WTC11 (cell line): ENCODE data around the gene ADARB2. TPM values are rescaled to one million over a fixed set of nuclear protein-coding genes. Genes with fewer than 3 reads are reported as not detected.

Experiments
- ATAC-seq: fragments of 200-7000 bp; cut with Tn5 transposase; 2 replicates; pipeline ENCODE4 v1.10.0; 2021; ENCODE audit warnings: mild to moderate bottlenecking, moderate library complexity
- CTCF ChIA-PET: fragments of 300-600 bp; sonication (Branson Sonifier 250); formaldehyde crosslinking; loops from one replicate; lab custom pipeline; 2021; ENCODE audit warnings: antibody characterized with exemption; lab: Charles Lee
- POLR2A ChIA-PET: fragments of 350-600 bp; sonication (Branson Sonifier 250); formaldehyde crosslinking; loops from one replicate; lab custom pipeline; 2021; ENCODE audit warnings: antibody characterized with exemption; lab: Charles Lee
- DNase-seq: peaks from one replicate; pipeline ENCODE4 v3.0.0; 2021; ENCODE audit warnings: low spot score
- H3K27ac Mint-ChIP-seq: 2 replicates; pipeline ENCODE4 v1.8.0; 2021; ENCODE audit warnings: mixed read lengths
- H3K27me3 Mint-ChIP-seq: 2 replicates; pipeline ENCODE4 v1.8.0; 2021; ENCODE audit warnings: low read depth, mild to moderate bottlenecking, moderate library complexity, mixed read lengths
- H3K36me3 Mint-ChIP-seq: 2 replicates; pipeline ENCODE4 v1.8.0; 2021; ENCODE audit warnings: mixed read lengths
- H3K4me1 Mint-ChIP-seq: 2 replicates; pipeline ENCODE4 v1.8.0; 2022; ENCODE audit warnings: mixed read lengths
- H3K4me3 Mint-ChIP-seq: 2 replicates; pipeline ENCODE4 v1.8.0; 2021; ENCODE audit warnings: mild to moderate bottlenecking, moderate library complexity, mixed read lengths
- H3K9me3 Mint-ChIP-seq: 2 replicates; pipeline ENCODE4 v1.8.0; 2021; ENCODE audit warnings: mixed read lengths
- ATF2 ChIP-seq: sonication (generic); formaldehyde crosslinking; IDR thresholded peaks from 2 replicates; pipeline ENCODE4 v1.8.1; 2022; ENCODE audit warnings: low read depth, missing genetic modification reagents, borderline replicate concordance
- CDX4 ChIP-seq: fragments of 250-450 bp; sonication (Bioruptor Pico); IDR thresholded peaks from 2 replicates; pipeline ENCODE4 v1.9.0; 2021; ENCODE audit warnings: moderate library complexity, mild to moderate bottlenecking, inconsistent platforms, borderline replicate concordance
- CTCF ChIP-seq: fragments of 200-600 bp; IDR thresholded peaks from 2 replicates; pipeline ENCODE4 v1.8.0; 2022; ENCODE audit warnings: antibody characterized with exemption
- ELF4 ChIP-seq: sonication (generic); formaldehyde crosslinking; IDR thresholded peaks from 2 replicates; pipeline ENCODE4 v1.8.1; 2022; ENCODE audit warnings: low read depth, mild to moderate bottlenecking, moderate library complexity, missing genetic modification reagents
- ETV6 ChIP-seq: sonication (generic); formaldehyde crosslinking; IDR thresholded peaks from 2 replicates; pipeline ENCODE4 v1.8.1; 2022; ENCODE audit warnings: mild to moderate bottlenecking, missing genetic modification reagents
- FOXP1 ChIP-seq: sonication (generic); formaldehyde crosslinking; IDR thresholded peaks from 2 replicates; pipeline ENCODE4 v1.8.0; 2022; ENCODE audit warnings: missing genetic modification reagents, mild to moderate bottlenecking, moderate library complexity, borderline replicate concordance
- FOXP4 ChIP-seq: sonication (generic); formaldehyde crosslinking; IDR thresholded peaks from 2 replicates; pipeline ENCODE4 v1.8.0; 2022; ENCODE audit warnings: mild to moderate bottlenecking, missing genetic modification reagents
- IRF2 ChIP-seq: sonication (generic); formaldehyde crosslinking; IDR thresholded peaks from 2 replicates; pipeline ENCODE4 v1.8.0; 2022; ENCODE audit warnings: low read depth, missing genetic modification reagents, borderline replicate concordance
- MAX ChIP-seq: sonication (generic); formaldehyde crosslinking; IDR thresholded peaks from 2 replicates; pipeline ENCODE4 v1.8.0; 2022; ENCODE audit warnings: mild to moderate bottlenecking, missing genetic modification reagents
- MYBL2 ChIP-seq: sonication (generic); formaldehyde crosslinking; IDR thresholded peaks from 2 replicates; pipeline ENCODE4 v1.8.1; 2023; ENCODE audit warnings: mild to moderate bottlenecking, moderate library complexity, missing genetic modification reagents
- PRRX2 ChIP-seq: fragments of 250-450 bp; sonication (Bioruptor Pico); IDR thresholded peaks from 2 replicates; pipeline ENCODE4 v1.8.0; 2021; ENCODE audit warnings: mild to moderate bottlenecking
- ZBTB21 ChIP-seq: sonication (generic); formaldehyde crosslinking; IDR thresholded peaks from 2 replicates; pipeline ENCODE4 v1.8.1; 2023; ENCODE audit warnings: mild to moderate bottlenecking, missing genetic modification reagents, borderline replicate concordance
- ZNF121 ChIP-seq: sonication (generic); formaldehyde crosslinking; IDR thresholded peaks from 2 replicates; pipeline ENCODE4 v1.8.0; 2023; ENCODE audit warnings: missing genetic modification reagents
- ZSCAN18 ChIP-seq: fragments of 250-450 bp; sonication (Bioruptor Pico); IDR thresholded peaks from 2 replicates; pipeline ENCODE4 v2.1.2; 2022; ENCODE audit warnings: mild to moderate bottlenecking, moderate library complexity
- total RNA-seq: library from RNA; stranded (reverse); gene quantifications from 3 replicates; pipeline ENCODE4 v1.2.3, GENCODE V29; 2021
- TF ChIP-seq, protein P1 (sequence below): sonication (generic); formaldehyde crosslinking; IDR thresholded peaks from 2 replicates; pipeline ENCODE4 v1.8.1; 2022; ENCODE audit warnings: mild to moderate bottlenecking, missing genetic modification reagents, moderate library complexity, borderline replicate concordance
- TF ChIP-seq, protein P2 (sequence below): sonication (generic); formaldehyde crosslinking; IDR thresholded peaks from 2 replicates; pipeline ENCODE4 v1.8.0; 2023; ENCODE audit warnings: missing genetic modification reagents

The ADARB2 gene
- total RNA-seq, 1 experiment from 2014 or later = 3.7 TPM

- TF ChIP-seq, protein P1, sequence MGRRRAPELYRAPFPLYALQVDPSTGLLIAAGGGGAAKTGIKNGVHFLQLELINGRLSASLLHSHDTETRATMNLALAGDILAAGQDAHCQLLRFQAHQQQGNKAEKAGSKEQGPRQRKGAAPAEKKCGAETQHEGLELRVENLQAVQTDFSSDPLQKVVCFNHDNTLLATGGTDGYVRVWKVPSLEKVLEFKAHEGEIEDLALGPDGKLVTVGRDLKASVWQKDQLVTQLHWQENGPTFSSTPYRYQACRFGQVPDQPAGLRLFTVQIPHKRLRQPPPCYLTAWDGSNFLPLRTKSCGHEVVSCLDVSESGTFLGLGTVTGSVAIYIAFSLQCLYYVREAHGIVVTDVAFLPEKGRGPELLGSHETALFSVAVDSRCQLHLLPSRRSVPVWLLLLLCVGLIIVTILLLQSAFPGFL (CRISPR knock-in tag) = no peak
- TF ChIP-seq ZSCAN18 (CRISPR knock-in tag) (no peak), FOXP1 (CRISPR knock-in tag) (no peak), MYBL2 (CRISPR knock-in tag) (no peak), IRF2 (CRISPR knock-in tag) (no peak), PRRX2 (CRISPR knock-in tag) (no peak), CDX4 (CRISPR knock-in tag) (no peak), CTCF (no peak), ETV6 (CRISPR knock-in tag) (no peak), FOXP4 (CRISPR knock-in tag) (no peak), ATF2 (no peak), ZBTB21 (CRISPR knock-in tag) (no peak)
- H3K4me3 Mint-ChIP-seq = no peak overlapping the region
- H3K4me1 Mint-ChIP-seq = peaks cover 59% of the 10 kb centered on the region
- H3K27ac Mint-ChIP-seq = peak overlapping the region; percentile 0
- POLR2A ChIA-PET = no interaction called here
- CTCF ChIA-PET = interaction anchor here (1.2 to 2.1 kb wide), 2 partner anchors 64 to 74 kb away, joined by 3 to 12 read pairs; no protein-coding TSS in a partner anchor
- DNase-seq (no peak), ATAC-seq (no peak)
- peaks cover 9% of the 10 kb centered on the region for H3K9me3 Mint-ChIP-seq
- H3K36me3 Mint-ChIP-seq = peaks cover 9% of the 10 kb centered on the region
- peaks cover 6% of the 10 kb centered on the region for H3K27me3 Mint-ChIP-seq
Observed at GRCh38 chr10:1294748-1295147, 442.6 kb downstream of the ADARB2 start.

GRCh38 chr10:1293636-1294435 lies 443.5 kb downstream of the ADARB2 start:
- TF ChIP-seq MAX (0 out of 2 replicates have a peak, but pooled peaks have one; percentile 35), ZNF121 (CRISPR knock-in tag) (no peak), ELF4 (CRISPR knock-in tag) (no peak)
- TF ChIP-seq, protein P2, sequence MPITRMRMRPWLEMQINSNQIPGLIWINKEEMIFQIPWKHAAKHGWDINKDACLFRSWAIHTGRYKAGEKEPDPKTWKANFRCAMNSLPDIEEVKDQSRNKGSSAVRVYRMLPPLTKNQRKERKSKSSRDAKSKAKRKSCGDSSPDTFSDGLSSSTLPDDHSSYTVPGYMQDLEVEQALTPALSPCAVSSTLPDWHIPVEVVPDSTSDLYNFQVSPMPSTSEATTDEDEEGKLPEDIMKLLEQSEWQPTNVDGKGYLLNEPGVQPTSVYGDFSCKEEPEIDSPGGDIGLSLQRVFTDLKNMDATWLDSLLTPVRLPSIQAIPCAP (CRISPR knock-in tag) = no peak
- peaks cover 9% of the 10 kb centered on the region for H3K9me3 Mint-ChIP-seq
- H3K27ac Mint-ChIP-seq = peak overlapping the region; percentile 78
- ATAC-seq = no peak
- peaks cover 9% of the 10 kb centered on the region for H3K36me3 Mint-ChIP-seq
- POLR2A ChIA-PET = no interaction called here
- CTCF ChIA-PET = interaction anchor here (1.2 to 2.1 kb wide), 2 partner anchors 65 to 75 kb away, joined by 3 to 12 read pairs; no protein-coding TSS in a partner anchor
- H3K4me3 Mint-ChIP-seq = peak overlapping the region; percentile 53
- peaks cover 59% of the 10 kb centered on the region for H3K4me1 Mint-ChIP-seq
- DNase-seq = no peak
- H3K27me3 Mint-ChIP-seq = peaks cover 6% of the 10 kb centered on the region
